SK-N-MC (cell line): ENCODE data around the gene AK8.

Experiments
- EZH2 ChIP-seq: fragments of 200-600 bp; sonication (generic); IDR thresholded peaks from one replicate; pipeline ENCODE4 v1.6.1; 2017; ENCODE audit warnings: antibody characterized with exemption
- POLR2AphosphoS5 ChIP-seq: IDR thresholded peaks from 2 replicates; pipeline ENCODE4 v1.6.1; 2012; ENCODE audit warnings: mild to moderate bottlenecking, low read depth, low read length, borderline replicate concordance

DNA sequence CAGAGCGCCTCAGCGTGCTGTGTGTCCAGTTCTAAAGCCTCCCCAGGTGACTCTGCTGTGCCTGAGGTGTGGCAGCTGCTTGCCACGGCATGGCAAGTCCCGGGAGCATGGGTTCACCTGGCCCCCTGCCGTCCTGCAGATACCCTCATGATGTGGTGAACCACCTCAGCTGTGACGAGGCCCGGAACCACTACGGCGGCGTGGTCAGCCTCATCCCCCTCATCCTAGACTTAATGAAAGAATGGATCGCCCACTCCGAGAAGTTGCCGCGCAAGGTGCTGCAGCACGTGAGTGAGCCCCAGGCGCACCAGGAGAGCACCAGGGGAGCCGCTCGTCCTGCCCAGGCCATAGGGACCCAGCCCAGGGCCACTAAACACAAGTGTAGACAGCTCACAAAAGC, 10.1 kb upstream of the AK8 start:
- TF ChIP-seq POLR2AphosphoS5 (no peak), EZH2 (no peak)
